HCT116 (cell line): ENCODE measurements around the gene NEURL1B. TPM values are rescaled to one million over a fixed set of nuclear protein-coding genes. Genes with fewer than 3 reads are reported as not detected.

Source experiments
- ATAC-seq: fragments of 200-7000 bp; cut with Tn5 transposase; 2 replicates; pipeline ENCODE4 v1.9.1; 2020; ENCODE audit warnings: mild to moderate bottlenecking, moderate library complexity
- BruUV-seq: library from RNA; stranded (reverse); fragments of 400-500 nt; replicated peaks from 2 replicates; lab custom pipeline; 2021; lab: Mats Ljungman, UMichigan
- CTCF ChIA-PET: fragments of 300-600 bp; sonication (Branson Sonifier 250); formaldehyde crosslinking; loops from one replicate; lab custom pipeline; 2021; ENCODE audit warnings: antibody characterized with exemption; lab: Charles Lee
- POLR2A ChIA-PET: fragments of 300-600, 350-600 bp; sonication (Branson Sonifier 250); formaldehyde crosslinking; loops from one replicate; lab custom pipeline; 2021; ENCODE audit warnings: antibody characterized with exemption; lab: Charles Lee
- RAD21 ChIA-PET, 2 experiments: fragments of 300-600 bp; sonication (Branson Sonifier 250); formaldehyde crosslinking; loops; one replicate each; lab custom pipeline; 2023; ENCODE audit warnings: low total read pairs in 2 of 2; ENCODE audit not compliant: uncharacterized antibody in 2 of 2, unreplicated experiment in 2 of 2, low non-redundant PET in 1 of 2; lab: Charles Lee
- DNase-seq: peaks from one replicate; pipeline ENCODE4 v3.0.0-alpha.2; 2010; ENCODE audit warnings: low read depth, low spot score
- H2AFZ ChIP-seq: fragments of 200-600 bp; shearing (Covaris generic), sonication (generic); 2 replicates; pipeline ENCODE4 v1.6.1; 2017; ENCODE audit warnings: low read depth, mixed run types, mixed read lengths, antibody characterized with exemption, low read length; ENCODE audit not compliant: poor library complexity, severe bottlenecking
- H3K27ac ChIP-seq: 2 replicates; pipeline ENCODE4 v1.5.1; 2012; ENCODE audit warnings: low read depth, low read length
- H3K27me3 ChIP-seq: fragments of 200-600 bp; sonication (generic); 2 replicates; pipeline ENCODE4 v1.6.1; 2016; ENCODE audit warnings: mixed run types, low read length, mixed read lengths; ENCODE audit not compliant: insufficient read depth
- H3K36me3 ChIP-seq, 2 experiments: fragments of 200-500 bp in 1 of 2; fragments of 200-600 bp in 1 of 2; sonication (Bioruptor generic) in 1 of 2; sonication (generic) in 1 of 2; 2 replicates each; pipeline versions ENCODE4 v1.5.1 to v1.6.1; 2014 to 2016; ENCODE audit warnings: low read length in 2 of 2, inconsistent platforms in 1 of 2, mixed read lengths in 1 of 2, mixed run types in 1 of 2; ENCODE audit not compliant: insufficient read depth in 2 of 2, control insufficient read depth in 1 of 2
- H3K4me1 ChIP-seq, 2 experiments: fragments of 200-600 bp in 1 of 2; sonication (generic) in 1 of 2; 2 replicates each; pipeline versions ENCODE4 v1.5.1 to v1.6.1; 2012 to 2017; ENCODE audit warnings: low read length in 2 of 2, inconsistent platforms in 1 of 2, mild to moderate bottlenecking in 1 of 2, mixed read lengths in 1 of 2, mixed run types in 1 of 2, moderate library complexity in 1 of 2; ENCODE audit not compliant: insufficient read depth in 2 of 2, control insufficient read depth in 1 of 2
- H3K4me2 ChIP-seq: fragments of 200-600 bp; sonication (generic); 2 replicates; pipeline ENCODE4 v1.6.1; 2017; ENCODE audit warnings: mixed run types, low read length, mixed read lengths
- H3K4me3 ChIP-seq, 2 experiments: fragments of 200-600 bp in 1 of 2; sonication (generic) in 1 of 2; replicated peaks in 1 of 2; 2 replicates each; pipeline ENCODE4 v1.5.1; 2011 to 2016; ENCODE audit warnings: low read length in 2 of 2, control low read depth in 1 of 2, low read depth in 1 of 2, mild to moderate bottlenecking in 1 of 2, mixed read lengths in 1 of 2, mixed run types in 1 of 2
- H3K79me2 ChIP-seq: fragments of 200-600 bp; sonication (generic); 2 replicates; pipeline ENCODE4 v1.6.1; 2017; ENCODE audit warnings: mild to moderate bottlenecking, mixed run types, low read length, moderate library complexity, mixed read lengths; ENCODE audit not compliant: insufficient read depth
- H3K9ac ChIP-seq: fragments of 200-600 bp; sonication (generic); 2 replicates; pipeline ENCODE4 v1.6.1; 2016; ENCODE audit warnings: low read length, mixed read lengths
- H3K9me2 ChIP-seq: fragments of 200-600 bp; sonication (generic), shearing (Covaris generic); 2 replicates; pipeline ENCODE4 v1.6.1; 2017; ENCODE audit warnings: mixed run types, mild to moderate bottlenecking, moderate library complexity; ENCODE audit not compliant: insufficient read depth
- H3K9me3 ChIP-seq, 2 experiments: fragments of 200-500 bp in 1 of 2; fragments of 200-600 bp in 1 of 2; sonication (Bioruptor generic) in 1 of 2; sonication (generic) in 1 of 2; 2 replicates each; pipeline ENCODE4 v1.6.1; 2014 to 2017; ENCODE audit warnings: low read length in 2 of 2, mixed read lengths in 2 of 2, inconsistent platforms in 1 of 2, low read depth in 1 of 2, mild to moderate bottlenecking in 1 of 2, mixed run types in 1 of 2, moderate library complexity in 1 of 2; ENCODE audit not compliant: control insufficient read depth in 1 of 2, insufficient read depth in 1 of 2
- H4K20me1 ChIP-seq: fragments of 200-600 bp; sonication (generic), shearing (Covaris generic); 2 replicates; pipeline ENCODE4 v1.6.1; 2017; ENCODE audit warnings: mixed run types, mild to moderate bottlenecking, moderate library complexity; ENCODE audit not compliant: insufficient read depth
- CEBPB ChIP-seq: IDR thresholded peaks from 2 replicates; pipeline ENCODE4 v1.6.1; 2012; ENCODE audit warnings: low read depth
- ELF1 ChIP-seq: IDR thresholded peaks from 2 replicates; pipeline ENCODE4 v1.6.1; 2012; ENCODE audit warnings: low read depth, borderline replicate concordance
- POLR2A ChIP-seq: IDR thresholded peaks from 2 replicates; pipeline ENCODE4 v1.7.0; 2011; ENCODE audit warnings: borderline replicate concordance; ENCODE audit not compliant: insufficient read depth, insufficient read length; ENCODE audit errors: extremely low read depth
- POLR2AphosphoS5 ChIP-seq: IDR thresholded peaks from 2 replicates; pipeline ENCODE4 v1.6.1; 2011; ENCODE audit warnings: mild to moderate bottlenecking, low read depth, low read length, moderate library complexity
- SRF ChIP-seq: IDR thresholded peaks from 2 replicates; pipeline ENCODE4 v1.6.1; 2012; ENCODE audit warnings: low read depth
- TCF7L2 ChIP-seq: IDR thresholded peaks from 2 replicates; pipeline ENCODE4 v1.7.0; 2011; ENCODE audit warnings: borderline replicate concordance, inconsistent platforms; ENCODE audit not compliant: insufficient read depth, insufficient read length; ENCODE audit errors: extremely low read depth
- ZFX ChIP-seq: fragments of 450-650 bp; IDR thresholded peaks from 2 replicates; pipeline ENCODE4 v1.6.1; 2017
- intact Hi-C: fragments of 100-400 bp; cut with micrococcal nuclease; formaldehyde crosslinking; loops from 2 replicates; pipeline ENCODE4 v1.10.0; 2022
- total RNA-seq: library from RNA; stranded (reverse); gene quantifications from one replicate; pipeline ENCODE4 v1.2.1, GENCODE V29; 2021; ENCODE audit not compliant: unreplicated experiment
- TF ChIP-seq, protein P1 (sequence below): IDR thresholded peaks from 2 replicates; pipeline ENCODE4 v1.6.1; 2012; ENCODE audit warnings: low read depth
- TF ChIP-seq, protein P2 (sequence below), 3 experiments: fragments of 200-600 bp in 1 of 3; sonication (generic) in 1 of 3; IDR thresholded peaks in 2 of 3; conservative IDR thresholded peaks in 1 of 3; 2 replicates each; pipeline ENCODE4 v1.5.1; 2012 to 2017; ENCODE audit warnings: low read depth in 2 of 3, low read length in 2 of 3, antibody characterized with exemption in 1 of 3, borderline replicate concordance in 1 of 3, control low read depth in 1 of 3, mild to moderate bottlenecking in 1 of 3, mixed read lengths in 1 of 3, mixed run types in 1 of 3, moderate library complexity in 1 of 3; ENCODE audit not compliant: insufficient read depth in 1 of 3
- TF ChIP-seq, protein P3 (sequence below): IDR thresholded peaks from 2 replicates; pipeline ENCODE4 v1.6.1; 2012

The NEURL1B gene
- total RNA-seq, 1 experiment from 2014 or later: 5.8 TPM

DNA sequence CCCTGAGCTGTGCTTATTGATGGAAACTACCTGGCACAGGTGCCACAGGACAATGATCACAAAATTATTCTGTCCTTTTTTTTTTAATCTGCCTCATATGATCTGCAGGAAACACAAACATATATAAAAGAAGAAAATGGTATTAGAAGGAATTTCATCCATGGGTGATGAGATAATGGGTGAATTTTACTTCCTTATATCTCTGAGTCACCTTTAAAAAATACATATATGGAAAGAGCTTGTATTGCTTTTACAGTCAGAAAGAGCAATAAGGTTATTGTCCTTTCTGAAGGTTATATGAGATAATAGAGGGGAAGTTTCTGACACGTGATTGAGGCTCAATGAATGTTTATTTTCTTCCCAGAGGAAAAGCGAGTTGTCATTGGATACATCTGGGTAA, 31.6 kb downstream of the NEURL1B start:
- H3K9me2 ChIP-seq: no peaks in the 10 kb centered on the region
- intact Hi-C loops: no loop called here
- no TSS peak for BruUV-seq
- H4K20me1 ChIP-seq: no peaks in the 10 kb centered on the region
- no peak overlapping the region for H3K4me3 ChIP-seq
- H3K9me3 ChIP-seq: no peaks in the 10 kb centered on the region
- ATAC-seq (no peak), DNase-seq (no peak)
- H3K4me2 ChIP-seq: no peak overlapping the region
- ChIA-PET CTCF (interaction anchor here (0.8 kb wide), 1 partner anchor 286 kb away, joined by 3 read pairs; no protein-coding TSS in a partner anchor), RAD21 (interaction anchor here in 1 of 2 experiments (0.8 kb wide), 1 partner anchor 191 kb away, joined by 3 read pairs; no protein-coding TSS in a partner anchor), POLR2A (no interaction called here)
- no peaks in the 10 kb centered on the region for H3K36me3 ChIP-seq
- TF ChIP-seq POLR2AphosphoS5 (no peak), SRF (no peak), ZFX (no peak), TCF7L2 (no peak), CEBPB (no peak), POLR2A (no peak), ELF1 (no peak)
- TF ChIP-seq, protein P1, sequence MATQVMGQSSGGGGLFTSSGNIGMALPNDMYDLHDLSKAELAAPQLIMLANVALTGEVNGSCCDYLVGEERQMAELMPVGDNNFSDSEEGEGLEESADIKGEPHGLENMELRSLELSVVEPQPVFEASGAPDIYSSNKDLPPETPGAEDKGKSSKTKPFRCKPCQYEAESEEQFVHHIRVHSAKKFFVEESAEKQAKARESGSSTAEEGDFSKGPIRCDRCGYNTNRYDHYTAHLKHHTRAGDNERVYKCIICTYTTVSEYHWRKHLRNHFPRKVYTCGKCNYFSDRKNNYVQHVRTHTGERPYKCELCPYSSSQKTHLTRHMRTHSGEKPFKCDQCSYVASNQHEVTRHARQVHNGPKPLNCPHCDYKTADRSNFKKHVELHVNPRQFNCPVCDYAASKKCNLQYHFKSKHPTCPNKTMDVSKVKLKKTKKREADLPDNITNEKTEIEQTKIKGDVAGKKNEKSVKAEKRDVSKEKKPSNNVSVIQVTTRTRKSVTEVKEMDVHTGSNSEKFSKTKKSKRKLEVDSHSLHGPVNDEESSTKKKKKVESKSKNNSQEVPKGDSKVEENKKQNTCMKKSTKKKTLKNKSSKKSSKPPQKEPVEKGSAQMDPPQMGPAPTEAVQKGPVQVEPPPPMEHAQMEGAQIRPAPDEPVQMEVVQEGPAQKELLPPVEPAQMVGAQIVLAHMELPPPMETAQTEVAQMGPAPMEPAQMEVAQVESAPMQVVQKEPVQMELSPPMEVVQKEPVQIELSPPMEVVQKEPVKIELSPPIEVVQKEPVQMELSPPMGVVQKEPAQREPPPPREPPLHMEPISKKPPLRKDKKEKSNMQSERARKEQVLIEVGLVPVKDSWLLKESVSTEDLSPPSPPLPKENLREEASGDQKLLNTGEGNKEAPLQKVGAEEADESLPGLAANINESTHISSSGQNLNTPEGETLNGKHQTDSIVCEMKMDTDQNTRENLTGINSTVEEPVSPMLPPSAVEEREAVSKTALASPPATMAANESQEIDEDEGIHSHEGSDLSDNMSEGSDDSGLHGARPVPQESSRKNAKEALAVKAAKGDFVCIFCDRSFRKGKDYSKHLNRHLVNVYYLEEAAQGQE: no peak
- TF ChIP-seq, protein P2, sequence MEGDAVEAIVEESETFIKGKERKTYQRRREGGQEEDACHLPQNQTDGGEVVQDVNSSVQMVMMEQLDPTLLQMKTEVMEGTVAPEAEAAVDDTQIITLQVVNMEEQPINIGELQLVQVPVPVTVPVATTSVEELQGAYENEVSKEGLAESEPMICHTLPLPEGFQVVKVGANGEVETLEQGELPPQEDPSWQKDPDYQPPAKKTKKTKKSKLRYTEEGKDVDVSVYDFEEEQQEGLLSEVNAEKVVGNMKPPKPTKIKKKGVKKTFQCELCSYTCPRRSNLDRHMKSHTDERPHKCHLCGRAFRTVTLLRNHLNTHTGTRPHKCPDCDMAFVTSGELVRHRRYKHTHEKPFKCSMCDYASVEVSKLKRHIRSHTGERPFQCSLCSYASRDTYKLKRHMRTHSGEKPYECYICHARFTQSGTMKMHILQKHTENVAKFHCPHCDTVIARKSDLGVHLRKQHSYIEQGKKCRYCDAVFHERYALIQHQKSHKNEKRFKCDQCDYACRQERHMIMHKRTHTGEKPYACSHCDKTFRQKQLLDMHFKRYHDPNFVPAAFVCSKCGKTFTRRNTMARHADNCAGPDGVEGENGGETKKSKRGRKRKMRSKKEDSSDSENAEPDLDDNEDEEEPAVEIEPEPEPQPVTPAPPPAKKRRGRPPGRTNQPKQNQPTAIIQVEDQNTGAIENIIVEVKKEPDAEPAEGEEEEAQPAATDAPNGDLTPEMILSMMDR (IDR thresholded peaks at IDR 0.05 in 2 of 3, conservative IDR thresholded peaks at IDR 0.05 in 1 of 3; ENCODE audit: borderline replicate concordance in 1 of 3, insufficient read depth in 1 of 3, low read depth in 2 of 3, low read length in 2 of 3): no peak
- TF ChIP-seq, protein P3, sequence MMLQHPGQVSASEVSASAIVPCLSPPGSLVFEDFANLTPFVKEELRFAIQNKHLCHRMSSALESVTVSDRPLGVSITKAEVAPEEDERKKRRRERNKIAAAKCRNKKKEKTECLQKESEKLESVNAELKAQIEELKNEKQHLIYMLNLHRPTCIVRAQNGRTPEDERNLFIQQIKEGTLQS: no peak
- no peak overlapping the region for H3K9ac ChIP-seq
- H2AFZ ChIP-seq: no peak overlapping the region
- H3K4me1 ChIP-seq: no peaks in the 10 kb centered on the region
- no peak overlapping the region for H3K27ac ChIP-seq
- no peaks in the 10 kb centered on the region for H3K79me2 ChIP-seq
- H3K27me3 ChIP-seq: no peaks in the 10 kb centered on the region
